Endothelial cell of umbilical vein (primary cell): ENCODE results near the gene ATP13A3. TPM values are rescaled to one million over a fixed set of nuclear protein-coding genes. Genes with fewer than 3 reads are reported as not detected.

ENCODE experiments used
- BruUV-seq: library from RNA; stranded (reverse); fragments of 400-500 nt; replicated peaks from 2 replicates; lab custom pipeline; 2021; lab: Mats Ljungman, UMichigan
- CTCF ChIA-PET: fragments of 300-600, 350-600 bp; sonication (Branson Sonifier 250); formaldehyde crosslinking; loops from one replicate; lab custom pipeline; 2021; ENCODE audit warnings: antibody characterized with exemption, inconsistent platforms; lab: Charles Lee
- POLR2A ChIA-PET: fragments of 300-600, 350-600 bp; sonication (Branson Sonifier 250); formaldehyde crosslinking; loops from one replicate; lab custom pipeline; 2021; ENCODE audit warnings: antibody characterized with exemption, inconsistent platforms; lab: Charles Lee
- DNase-seq: peaks from one replicate; pipeline ENCODE4 v3.0.0-alpha.2; 2011; ENCODE audit warnings: low read depth, low spot score
- FAIRE-seq: peaks from 2 replicates; lab custom pipeline; 2011; peaks lifted over from hg19 to GRCh38; lab: Jason Lieb, UNC
- H2AFZ ChIP-seq: 2 replicates; pipeline ENCODE4 v1.6.0; 2012; ENCODE audit warnings: low read depth, low read length, control low read depth, inconsistent platforms
- H3K27ac ChIP-seq: 2 replicates; pipeline ENCODE4 v1.5.1; 2011; ENCODE audit warnings: low read depth, mild to moderate bottlenecking, control low read depth, low read length, moderate library complexity; ENCODE audit not compliant: insufficient read depth
- H3K27me3 ChIP-seq, 2 experiments: 2 replicates each; pipeline versions ENCODE4 v1.6.0 to v1.6.1; 2011; ENCODE audit warnings: low read length in 2 of 2, mixed read lengths in 1 of 2; ENCODE audit not compliant: control insufficient read depth in 2 of 2, insufficient read depth in 2 of 2
- H3K36me3 ChIP-seq, 2 experiments: 2 replicates in 1 of 2; 3 replicates in 1 of 2; pipeline ENCODE4 v1.5.1; 2011; ENCODE audit warnings: low read length in 2 of 2, mild to moderate bottlenecking in 1 of 2, moderate library complexity in 1 of 2; ENCODE audit not compliant: control insufficient read depth in 2 of 2, insufficient read depth in 2 of 2; ENCODE audit errors: extremely low read depth in 1 of 2
- H3K4me1 ChIP-seq: 3 replicates; pipeline ENCODE4 v1.5.1; 2011; ENCODE audit warnings: mild to moderate bottlenecking, low read length; ENCODE audit not compliant: control insufficient read depth, insufficient read depth; ENCODE audit errors: extremely low read depth
- H3K4me2 ChIP-seq: 2 replicates; pipeline ENCODE4 v1.6.1; 2011; ENCODE audit warnings: low read length, control low read depth, mixed read lengths; ENCODE audit not compliant: insufficient read depth
- H3K4me3 ChIP-seq, 3 experiments: fragments of 200-600 bp in 1 of 3; sonication (generic), shearing (Covaris generic) in 1 of 3; replicated peaks in 1 of 3; 2 replicates each; pipeline ENCODE4 v1.5.1; 2011 to 2016; ENCODE audit warnings: control low read depth in 3 of 3, low read length in 3 of 3, mild to moderate bottlenecking in 2 of 3, inconsistent platforms in 1 of 3, low read depth in 1 of 3, moderate library complexity in 1 of 3; ENCODE audit not compliant: insufficient read depth in 1 of 3
- H3K79me2 ChIP-seq: 2 replicates; pipeline ENCODE4 v1.6.0; 2012; ENCODE audit warnings: low read length, inconsistent platforms; ENCODE audit not compliant: control insufficient read depth, insufficient read depth
- H3K9ac ChIP-seq: replicated peaks from 2 replicates; pipeline ENCODE3; 2011; ENCODE audit warnings: low read length, control low read depth; ENCODE audit not compliant: insufficient read depth; ENCODE audit errors: extremely low read depth
- H3K9me1 ChIP-seq: replicated peaks from 3 replicates; pipeline ENCODE4 v1.6.0; 2011; ENCODE audit warnings: mild to moderate bottlenecking, low read length; ENCODE audit not compliant: control insufficient read depth, insufficient read depth; ENCODE audit errors: extremely low read depth
- H3K9me3 ChIP-seq: replicated peaks from 2 replicates; pipeline ENCODE4 v1.5.1; 2012; ENCODE audit warnings: low read length, inconsistent platforms; ENCODE audit not compliant: control insufficient read depth, insufficient read depth
- H4K20me1 ChIP-seq: replicated peaks from 2 replicates; pipeline ENCODE3; 2011; ENCODE audit warnings: mild to moderate bottlenecking, low read length; ENCODE audit not compliant: control insufficient read depth, insufficient read depth; ENCODE audit errors: extremely low read depth
- CTCF ChIP-seq, 2 donors: IDR thresholded peaks; 1 replicate in 1 of 2; 2 replicates in 1 of 2; pipeline ENCODE4 v1.5.1; 2011; ENCODE audit warnings: low read length in 2 of 2, mild to moderate bottlenecking in 2 of 2, moderate library complexity in 2 of 2, control low read depth in 1 of 2, inconsistent platforms in 1 of 2, low read depth in 1 of 2; ENCODE audit not compliant: insufficient read depth in 1 of 2; ENCODE audit errors: extremely low read depth in 1 of 2
- EZH2 ChIP-seq: IDR thresholded peaks from 2 replicates; pipeline ENCODE4 v1.6.1; 2012; ENCODE audit warnings: borderline replicate concordance, low read depth, mild to moderate bottlenecking, moderate library complexity, low read length, inconsistent platforms; ENCODE audit not compliant: severe bottlenecking
- FOS ChIP-seq: IDR thresholded peaks from 2 replicates; pipeline ENCODE4 v1.6.1; 2011; ENCODE audit warnings: mild to moderate bottlenecking, low read length, moderate library complexity, borderline replicate concordance; ENCODE audit not compliant: insufficient read depth
- GATA2 ChIP-seq: IDR thresholded peaks from 2 replicates; pipeline ENCODE4 v1.7.0; 2011; ENCODE audit warnings: low read depth, mild to moderate bottlenecking, moderate library complexity, mixed read lengths, low read length; ENCODE audit not compliant: insufficient read length, insufficient read depth
- JUN ChIP-seq: IDR thresholded peaks from 2 replicates; pipeline ENCODE4 v1.6.1; 2011; ENCODE audit warnings: borderline replicate concordance, low read depth; ENCODE audit not compliant: insufficient read length, insufficient read depth
- MYC ChIP-seq: IDR thresholded peaks from one replicate; pipeline ENCODE4 v1.6.1; 2011; ENCODE audit warnings: mild to moderate bottlenecking, low read depth, low read length
- POLR2A ChIP-seq: IDR thresholded peaks from 2 replicates; pipeline ENCODE4 v1.6.1; 2012; ENCODE audit warnings: low read depth, mild to moderate bottlenecking, control low read depth, low read length
- POLR2AphosphoS5 ChIP-seq: IDR thresholded peaks from 2 replicates; pipeline ENCODE4 v1.6.1; 2012; ENCODE audit warnings: low read depth, mild to moderate bottlenecking, control low read depth, low read length, moderate library complexity; ENCODE audit not compliant: insufficient read depth
- dilution Hi-C: fragments of 300-500 bp; cut with MboI; formaldehyde crosslinking; loops from one replicate; pipeline ENCODE4 v1.15.0; 2019; ENCODE audit warnings: low sequenced_read_pairs; ENCODE audit not compliant: extremely low pct_ligation_motif_present
- intact Hi-C: fragments of 100-400 bp; cut with micrococcal nuclease; formaldehyde crosslinking; loops from one replicate; pipeline ENCODE4 v1.10.0; 2022
- polyA plus RNA-seq, 4 experiments: library from polyadenylated mRNA; depleted of rRNA in 3 of 4; stranded (reverse) in 3 of 4; unstranded in 1 of 4; fragments of >200 nt; gene quantifications; 2 replicates each; pipeline versions ENCODE4 v1.2.1 to v1.2.3, GENCODE V29; 2011 to 2012; ENCODE audit warnings: missing spikeins in 1 of 4
- total RNA-seq: library from RNA; stranded (reverse); gene quantifications from 2 replicates; pipeline ENCODE4 v1.2.3, GENCODE V29; 2021
- TF ChIP-seq, protein P1 (sequence below): IDR thresholded peaks from 2 replicates; pipeline ENCODE4 v1.6.1; 2011; ENCODE audit not compliant: insufficient read depth, insufficient read length

The ATP13A3 gene
- total and polyA plus RNA-seq, 2 donors (not counting 3 experiments of a cell fraction or from before 2014, with no cell fraction given) = 12.0 to 59.0 TPM

GRCh38 chr3:194504146-194504545 lies 17.3 kb upstream of the ATP13A3 start:
- no peaks in the 10 kb centered on the region for H4K20me1 ChIP-seq
- intact Hi-C loops = no loop called here
- no peaks in the 10 kb centered on the region for H3K27me3 ChIP-seq
- H2AFZ ChIP-seq = no peak overlapping the region
- dilution Hi-C loops = no loop called here
- no peaks in the 10 kb centered on the region for H3K4me1 ChIP-seq
- no TSS peak for BruUV-seq
- FAIRE-seq (no peak), DNase-seq (no peak)
- TF ChIP-seq CTCF (IDR thresholded peaks at IDR 0.05; ENCODE audit: extremely low read depth in 1 of 2, insufficient read depth in 1 of 2, low read depth in 1 of 2, low read length in 2 of 2) = no peak
- TF ChIP-seq MYC = no peak
- no peak for TF ChIP-seq FOS
- no peak for TF ChIP-seq POLR2A
- TF ChIP-seq GATA2 = no peak
- TF ChIP-seq, protein P1, sequence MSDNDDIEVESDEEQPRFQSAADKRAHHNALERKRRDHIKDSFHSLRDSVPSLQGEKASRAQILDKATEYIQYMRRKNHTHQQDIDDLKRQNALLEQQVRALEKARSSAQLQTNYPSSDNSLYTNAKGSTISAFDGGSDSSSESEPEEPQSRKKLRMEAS = no peak
- no peak for TF ChIP-seq EZH2
- TF ChIP-seq POLR2AphosphoS5 = no peak
- TF ChIP-seq JUN = no peak
- H3K4me2 ChIP-seq = no peak overlapping the region
- H3K9me3 ChIP-seq = no peaks in the 10 kb centered on the region
- no peaks in the 10 kb centered on the region for H3K36me3 ChIP-seq
- ChIA-PET CTCF (interaction anchor here (0.8 to 1.3 kb wide), 5 partner anchors 10 to 90 kb away, joined by 3 to 6 read pairs (median 3); no protein-coding TSS in a partner anchor), POLR2A (no interaction called here)
- H3K27ac ChIP-seq = no peak overlapping the region
- no peaks in the 10 kb centered on the region for H3K9me1 ChIP-seq
- H3K4me3 ChIP-seq = no peak overlapping the region
- no peak overlapping the region for H3K9ac ChIP-seq
- no peaks in the 10 kb centered on the region for H3K79me2 ChIP-seq
